Activated CD4-positive, alpha-beta T cell treated with anti-CD3 and anti-CD28 coated beads, Interleukin-2, amount 10 ng/mL, durations not matched to agents 7 days and 5 days (primary cell): ENCODE measurements around the gene PGRMC2. TPM values are rescaled to one million over a fixed set of nuclear protein-coding genes. Genes with fewer than 3 reads are reported as not detected.

ENCODE experiments used
- CTCF ChIA-PET: fragments of 350-600 bp; sonication (Branson Sonifier 250); formaldehyde crosslinking; loops from one replicate; lab custom pipeline; 2021; ENCODE audit warnings: antibody characterized with exemption; lab: Charles Lee
- POLR2A ChIA-PET: fragments of 350-600 bp; sonication (Branson Sonifier 250); formaldehyde crosslinking; loops from one replicate; lab custom pipeline; 2021; ENCODE audit warnings: antibody characterized with exemption; lab: Charles Lee
- DNase-seq: peaks from one replicate; pipeline ENCODE4 v3.0.0-alpha.2; 2020
- H3K27ac Mint-ChIP-seq: one replicate; pipeline ENCODE4 v1.8.0; 2021; ENCODE audit warnings: mild to moderate bottlenecking, moderate library complexity, mixed read lengths
- H3K27me3 Mint-ChIP-seq: one replicate; pipeline ENCODE4 v1.8.0; 2021; ENCODE audit warnings: mixed read lengths
- H3K36me3 Mint-ChIP-seq: one replicate; pipeline ENCODE4 v1.8.0; 2021; ENCODE audit warnings: low read depth, mixed read lengths
- H3K4me1 Mint-ChIP-seq: one replicate; pipeline ENCODE4 v1.8.0; 2021; ENCODE audit warnings: mixed read lengths
- H3K4me3 Mint-ChIP-seq: one replicate; pipeline ENCODE4 v1.8.0; 2021; ENCODE audit warnings: mild to moderate bottlenecking, moderate library complexity, mixed read lengths
- H3K9me3 Mint-ChIP-seq: one replicate; pipeline ENCODE4 v1.8.0; 2021; ENCODE audit warnings: mixed read lengths
- total RNA-seq, 2 experiments: library from RNA; stranded (reverse); gene quantifications; one replicate each; pipeline ENCODE4 v1.2.3, GENCODE V29; 2021

PGRMC2 gene
- total RNA-seq, 2 experiments from 2014 or later: 36.3 to 39.2 TPM

- H3K4me1 Mint-ChIP-seq: peaks cover 9% of the 10 kb centered on the region
- no peak overlapping the region for H3K27ac Mint-ChIP-seq
- no peaks in the 10 kb centered on the region for H3K27me3 Mint-ChIP-seq
- CTCF ChIA-PET: interaction anchor here (0.6 kb wide), 1 partner anchor 232 kb away, joined by 4 read pairs; no protein-coding TSS in a partner anchor
- POLR2A ChIA-PET: no interaction called here
- no peaks in the 10 kb centered on the region for H3K36me3 Mint-ChIP-seq
- H3K4me3 Mint-ChIP-seq: no peak overlapping the region
- no peak for DNase-seq
- no peaks in the 10 kb centered on the region for H3K9me3 Mint-ChIP-seq
Measured at GRCh38 chr4:128294464-128294863, 6.9 kb upstream of the PGRMC2 start.

GRCh38 chr4:128292349-128292748 lies 4.7 kb upstream of the PGRMC2 start:
- ChIA-PET POLR2A (no interaction called here), CTCF (no interaction called here)
- Mint-ChIP-seq H3K27ac (no peak overlapping the region), H3K27me3 (no peaks in the 10 kb centered on the region), H3K4me1 (peaks cover 17% of the 10 kb centered on the region), H3K36me3 (no peaks in the 10 kb centered on the region), H3K4me3 (no peak overlapping the region), H3K9me3 (no peaks in the 10 kb centered on the region)
- DNase-seq: no peak

- Mint-ChIP-seq H3K27ac (peak overlapping the region; percentile 28), H3K9me3 (no peaks in the 10 kb centered on the region), H3K4me3 (no peak overlapping the region), H3K27me3 (no peaks in the 10 kb centered on the region), H3K4me1 (peaks cover 23% of the 10 kb centered on the region), H3K36me3 (no peaks in the 10 kb centered on the region)
- ChIA-PET CTCF (no interaction called here), POLR2A (no interaction called here)
- DNase-seq: no peak
Measured at GRCh38 chr4:128291096-128291495, 3.5 kb upstream of the PGRMC2 start.

- Mint-ChIP-seq H3K36me3 (peaks cover 2% of the 10 kb centered on the region), H3K27me3 (no peaks in the 10 kb centered on the region), H3K4me1 (peaks cover 29% of the 10 kb centered on the region), H3K4me3 (no peak overlapping the region), H3K27ac (no peak overlapping the region), H3K9me3 (no peaks in the 10 kb centered on the region)
- ChIA-PET CTCF (no interaction called here), POLR2A (no interaction called here)
- no peak for DNase-seq
Measured at GRCh38 chr4:128290526-128290925, 2.9 kb upstream of the PGRMC2 start.

GRCh38 chr4:128289523-128290158 lies 2.0 kb upstream of the PGRMC2 start:
- POLR2A ChIA-PET: no interaction called here
- Mint-ChIP-seq H3K36me3 (peaks cover 2% of the 10 kb centered on the region), H3K4me3 (no peak overlapping the region), H3K27me3 (no peaks in the 10 kb centered on the region), H3K27ac (no peak overlapping the region), H3K4me1 (peaks cover 37% of the 10 kb centered on the region), H3K9me3 (no peaks in the 10 kb centered on the region)
- CTCF ChIA-PET: no interaction called here
- DNase-seq: no peak

- POLR2A ChIA-PET: no interaction called here
- peak; percentile 46 for DNase-seq
- peak overlapping the region; percentile 88 for H3K27ac Mint-ChIP-seq
- no peaks in the 10 kb centered on the region for H3K9me3 Mint-ChIP-seq
- H3K4me3 Mint-ChIP-seq: peak overlapping the region; percentile 98
- no peaks in the 10 kb centered on the region for H3K27me3 Mint-ChIP-seq
- H3K4me1 Mint-ChIP-seq: peaks cover 41% of the 10 kb centered on the region
- H3K36me3 Mint-ChIP-seq: peaks cover 6% of the 10 kb centered on the region
- CTCF ChIA-PET: interaction anchor here (1.5 kb wide), 1 partner anchor 521 kb away, joined by 3 read pairs; the partner anchor contains the start of gene JADE1
Measured at GRCh38 chr4:128288689-128289106, 1.1 kb upstream of the PGRMC2 start.

- peaks cover 42% of the 10 kb centered on the region for H3K4me1 Mint-ChIP-seq
- peak; percentile 100 for DNase-seq
- H3K9me3 Mint-ChIP-seq: no peaks in the 10 kb centered on the region
- H3K27me3 Mint-ChIP-seq: no peaks in the 10 kb centered on the region
- ChIA-PET POLR2A (no interaction called here), CTCF (interaction anchor here (0.8 to 1.5 kb wide), 2 partner anchors 12 to 521 kb away, joined by 3 read pairs; partner anchors contain the start of gene JADE1)
- peaks cover 9% of the 10 kb centered on the region for H3K36me3 Mint-ChIP-seq
- peak overlapping the region; percentile 98 for H3K4me3 Mint-ChIP-seq
- H3K27ac Mint-ChIP-seq: peak overlapping the region; percentile 88
Measured at GRCh38 chr4:128287871-128288688, 467 bp upstream of the PGRMC2 start.

GRCh38 chr4:128286474-128287058 lies 1.0 kb downstream of the PGRMC2 start:
- peak; percentile 51 for DNase-seq
- peak overlapping the region; percentile 98 for H3K4me3 Mint-ChIP-seq
- peak overlapping the region; percentile 88 for H3K27ac Mint-ChIP-seq
- ChIA-PET POLR2A (no interaction called here), CTCF (interaction anchor here (1.2 kb wide), 1 partner anchor 986 kb away, joined by 4 read pairs; no protein-coding TSS in a partner anchor)
- H3K36me3 Mint-ChIP-seq: peaks cover 17% of the 10 kb centered on the region
- peaks cover 44% of the 10 kb centered on the region for H3K4me1 Mint-ChIP-seq
- no peaks in the 10 kb centered on the region for H3K27me3 Mint-ChIP-seq
- no peaks in the 10 kb centered on the region for H3K9me3 Mint-ChIP-seq

- peak overlapping the region; percentile 21 for H3K27ac Mint-ChIP-seq
- H3K36me3 Mint-ChIP-seq: peaks cover 27% of the 10 kb centered on the region
- H3K4me1 Mint-ChIP-seq: peaks cover 45% of the 10 kb centered on the region
- H3K9me3 Mint-ChIP-seq: peaks cover 4% of the 10 kb centered on the region
- no peak for DNase-seq
- ChIA-PET POLR2A (no interaction called here), CTCF (interaction anchor here (1.2 kb wide), 1 partner anchor 987 kb away, joined by 4 read pairs; no protein-coding TSS in a partner anchor)
- no peaks in the 10 kb centered on the region for H3K27me3 Mint-ChIP-seq
- H3K4me3 Mint-ChIP-seq: peak overlapping the region; percentile 98
Measured at GRCh38 chr4:128285085-128285997, 2.3 kb downstream of the PGRMC2 start.

- H3K4me1 Mint-ChIP-seq: peaks cover 48% of the 10 kb centered on the region
- H3K36me3 Mint-ChIP-seq: peaks cover 32% of the 10 kb centered on the region
- POLR2A ChIA-PET: no interaction called here
Measured at GRCh38 chr4:128284317-128284716, 3.3 kb downstream of the PGRMC2 start.

GRCh38 chr4:128283071-128283470 lies 4.5 kb downstream of the PGRMC2 start:
- ChIA-PET CTCF (interaction anchor here (0.9 kb wide), 1 partner anchor 43 kb away, joined by 4 read pairs; no protein-coding TSS in a partner anchor), POLR2A (no interaction called here)
- Mint-ChIP-seq H3K27me3 (no peaks in the 10 kb centered on the region), H3K9me3 (peaks cover 4% of the 10 kb centered on the region), H3K4me3 (no peak overlapping the region), H3K27ac (no peak overlapping the region), H3K36me3 (peaks cover 35% of the 10 kb centered on the region), H3K4me1 (peaks cover 41% of the 10 kb centered on the region)
- DNase-seq: no peak

More at GRCh38 chr4:128284317-128284716, 3.3 kb downstream of the PGRMC2 start:
- Mint-ChIP-seq H3K4me3 (no peak overlapping the region), H3K9me3 (peaks cover 4% of the 10 kb centered on the region), H3K27ac (no peak overlapping the region), H3K27me3 (no peaks in the 10 kb centered on the region)
- no peak for DNase-seq
- CTCF ChIA-PET: no interaction called here

GRCh38 chr4:128282516-128282915 lies 5.1 kb downstream of the PGRMC2 start:
- Mint-ChIP-seq H3K36me3 (peaks cover 36% of the 10 kb centered on the region), H3K27ac (no peak overlapping the region), H3K4me1 (peaks cover 41% of the 10 kb centered on the region), H3K4me3 (no peak overlapping the region), H3K27me3 (no peaks in the 10 kb centered on the region), H3K9me3 (peaks cover 4% of the 10 kb centered on the region)
- CTCF ChIA-PET: no interaction called here
- no peak for DNase-seq
- POLR2A ChIA-PET: no interaction called here
